SK-N-SH treated with all-trans-retinoic acid at 6 μM for 48 hours (cell line): Measurements from ENCODE around the gene UBE2V1.

Experiments used
- ATAC-seq: fragments of 200-7000 bp; cut with Tn5 transposase; 3 replicates; pipeline ENCODE4 v1.9.1; 2020; ENCODE audit warnings: mild to moderate bottlenecking, moderate library complexity
- ARNTL ChIP-seq: fragments of 450-650 bp; formaldehyde crosslinking; IDR thresholded peaks from 2 replicates; pipeline ENCODE4 v1.5.0; 2020; ENCODE audit warnings: low read depth, mild to moderate bottlenecking, moderate library complexity, borderline replicate concordance
- BACH2 ChIP-seq: fragments of 250-450 bp; sonication (Bioruptor Pico); IDR thresholded peaks from 2 replicates; pipeline ENCODE4 v1.9.0; 2021; ENCODE audit warnings: mild to moderate bottlenecking, borderline replicate concordance
- CSDC2 ChIP-seq: fragments of 250-450 bp; sonication (Bioruptor Pico); IDR thresholded peaks from 2 replicates; pipeline ENCODE4 v1.5.0; 2020; ENCODE audit warnings: mild to moderate bottlenecking, moderate library complexity
- ESRRG ChIP-seq: fragments of 250-450 bp; sonication (Bioruptor Pico); IDR thresholded peaks from 2 replicates; pipeline ENCODE4 v1.6.1; 2021; ENCODE audit warnings: mild to moderate bottlenecking
- GLIS3 ChIP-seq: fragments of 250-450 bp; sonication (Bioruptor Pico); IDR thresholded peaks from 2 replicates; pipeline ENCODE4 v1.5.0; 2020; ENCODE audit warnings: mild to moderate bottlenecking, moderate library complexity
- ISL1 ChIP-seq: fragments of 250-450 bp; sonication (Bioruptor Pico); IDR thresholded peaks from 2 replicates; pipeline ENCODE4 v2.1.2; 2022; ENCODE audit warnings: mild to moderate bottlenecking, moderate library complexity
- OSR1 ChIP-seq: fragments of 250-450 bp; sonication (Bioruptor Pico); IDR thresholded peaks from 2 replicates; pipeline ENCODE4 v1.8.0; 2022; ENCODE audit warnings: moderate library complexity, mild to moderate bottlenecking, inconsistent platforms
- PATZ1 ChIP-seq: fragments of 250-450 bp; sonication (Bioruptor Pico); IDR thresholded peaks from 2 replicates; pipeline ENCODE4 v1.8.0; 2020; ENCODE audit warnings: mild to moderate bottlenecking, moderate library complexity, borderline replicate concordance
- POU6F1 ChIP-seq: fragments of 250-450 bp; sonication (Bioruptor Pico); IDR thresholded peaks from 2 replicates; pipeline ENCODE4 v1.8.0; 2021; ENCODE audit warnings: low read depth, mild to moderate bottlenecking, moderate library complexity, borderline replicate concordance
- PPARA ChIP-seq: fragments of 250-450 bp; sonication (Bioruptor Pico); IDR thresholded peaks from 2 replicates; pipeline ENCODE4 v1.5.0; 2020; ENCODE audit warnings: mild to moderate bottlenecking, borderline replicate concordance
- RARB ChIP-seq: fragments of 250-450 bp; sonication (Bioruptor Pico); IDR thresholded peaks from 2 replicates; pipeline ENCODE4 v1.8.0; 2021; ENCODE audit warnings: mild to moderate bottlenecking, moderate library complexity
- SNAI2 ChIP-seq: fragments of 250-450 bp; sonication (Bioruptor Pico); IDR thresholded peaks from 2 replicates; pipeline ENCODE4 v1.5.0; 2020; ENCODE audit warnings: mild to moderate bottlenecking, moderate library complexity
- TCF4 ChIP-seq: fragments of 250-450 bp; sonication (Bioruptor Pico); IDR thresholded peaks from 2 replicates; pipeline ENCODE4 v1.8.0; 2021; ENCODE audit warnings: mild to moderate bottlenecking, moderate library complexity, borderline replicate concordance
- TOX ChIP-seq: fragments of 250-450 bp; sonication (Bioruptor Pico); IDR thresholded peaks from 2 replicates; pipeline ENCODE4 v1.8.0; 2021; ENCODE audit warnings: mild to moderate bottlenecking, moderate library complexity, borderline replicate concordance
- TSHZ2 ChIP-seq: fragments of 250-450 bp; sonication (Bioruptor Pico); IDR thresholded peaks from 2 replicates; pipeline ENCODE4 v1.5.0; 2020; ENCODE audit warnings: mild to moderate bottlenecking, moderate library complexity
- ZC3H10 ChIP-seq: fragments of 250-450 bp; sonication (Bioruptor Pico); IDR thresholded peaks from 2 replicates; pipeline ENCODE4 v1.5.1; 2021; ENCODE audit warnings: mild to moderate bottlenecking, moderate library complexity
- ZFP3 ChIP-seq: fragments of 250-450 bp; sonication (Bioruptor Pico); IDR thresholded peaks from 2 replicates; pipeline ENCODE4 v1.5.0; 2020; ENCODE audit warnings: mild to moderate bottlenecking, moderate library complexity
- ZFP30 ChIP-seq: fragments of 450-650 bp; formaldehyde crosslinking; IDR thresholded peaks from 2 replicates; pipeline ENCODE4 v1.5.0; 2022; ENCODE audit warnings: mild to moderate bottlenecking, moderate library complexity
- ZNF565 ChIP-seq: fragments of 450-650 bp; formaldehyde crosslinking; conservative IDR thresholded peaks from 2 replicates; pipeline ENCODE4 v1.5.0; 2020; ENCODE audit warnings: low read depth, mild to moderate bottlenecking, moderate library complexity
- ZNF70 ChIP-seq: fragments of 450-650 bp; formaldehyde crosslinking; IDR thresholded peaks from 2 replicates; pipeline ENCODE4 v1.5.0; 2020; ENCODE audit warnings: mild to moderate bottlenecking, moderate library complexity
- ZNF8 ChIP-seq: fragments of 450-650 bp; formaldehyde crosslinking; IDR thresholded peaks from 2 replicates; pipeline ENCODE4 v1.5.0; 2020; ENCODE audit warnings: mild to moderate bottlenecking, moderate library complexity
- TF ChIP-seq, protein P1 (sequence below): fragments of 250-450 bp; sonication (Bioruptor Pico); IDR thresholded peaks from 2 replicates; pipeline ENCODE4 v1.5.1; 2020; ENCODE audit warnings: low read depth, mild to moderate bottlenecking, moderate library complexity
- TF ChIP-seq, protein P2 (sequence below): fragments of 250-450 bp; sonication (Bioruptor Pico); IDR thresholded peaks from 2 replicates; pipeline ENCODE4 v1.5.1; 2021; ENCODE audit warnings: mild to moderate bottlenecking, moderate library complexity

Gene UBE2V1

DNA sequence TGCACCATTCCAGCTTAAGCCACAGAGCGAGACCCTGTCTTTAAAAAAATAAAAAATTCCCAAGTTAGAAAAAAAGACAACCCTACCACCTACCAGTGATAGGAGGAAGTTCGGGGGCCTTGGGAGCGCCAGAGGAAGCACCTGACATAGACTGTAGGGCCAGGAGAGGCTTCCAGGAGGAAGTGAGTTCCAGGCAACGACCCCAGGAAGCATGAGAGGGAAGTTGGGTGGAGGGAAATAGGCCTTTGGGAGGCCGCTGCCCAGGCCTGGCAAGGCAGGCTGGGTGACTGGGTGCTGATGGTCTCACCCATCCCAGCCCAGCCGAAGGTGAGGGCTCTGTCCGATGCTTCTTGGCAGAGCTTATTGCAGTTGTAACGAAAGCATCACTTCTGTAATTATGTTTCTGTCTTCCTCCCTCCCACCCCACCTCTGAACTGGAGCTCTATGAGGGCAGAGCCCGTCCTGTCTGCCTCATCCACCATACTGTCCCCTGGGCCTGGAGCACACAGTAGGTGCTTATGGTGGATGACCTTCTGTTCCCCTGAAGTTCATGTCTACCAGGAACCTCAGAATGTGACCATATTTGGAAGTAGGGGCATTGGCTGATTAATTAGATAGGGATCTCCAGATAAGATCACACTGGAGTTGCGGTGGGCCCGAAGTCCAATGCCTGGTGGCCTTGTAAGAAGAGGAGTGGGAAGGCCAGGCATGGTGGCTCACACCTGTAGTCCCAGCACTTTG lies 54.1 kb downstream of the UBE2V1 start:
- no peak for ATAC-seq
- TF ChIP-seq, protein P1, sequence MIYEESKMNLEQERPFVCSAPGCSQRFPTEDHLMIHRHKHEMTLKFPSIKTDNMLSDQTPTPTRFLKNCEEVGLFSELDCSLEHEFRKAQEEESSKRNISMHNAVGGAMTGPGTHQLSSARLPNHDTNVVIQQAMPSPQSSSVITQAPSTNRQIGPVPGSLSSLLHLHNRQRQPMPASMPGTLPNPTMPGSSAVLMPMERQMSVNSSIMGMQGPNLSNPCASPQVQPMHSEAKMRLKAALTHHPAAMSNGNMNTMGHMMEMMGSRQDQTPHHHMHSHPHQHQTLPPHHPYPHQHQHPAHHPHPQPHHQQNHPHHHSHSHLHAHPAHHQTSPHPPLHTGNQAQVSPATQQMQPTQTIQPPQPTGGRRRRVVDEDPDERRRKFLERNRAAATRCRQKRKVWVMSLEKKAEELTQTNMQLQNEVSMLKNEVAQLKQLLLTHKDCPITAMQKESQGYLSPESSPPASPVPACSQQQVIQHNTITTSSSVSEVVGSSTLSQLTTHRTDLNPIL (CRISPR knock-in tag), result no peak
- no peak for TF ChIP-seq ZFP3 (CRISPR knock-in tag)
- TF ChIP-seq PPARA, result no peak
- no peak for TF ChIP-seq CSDC2 (CRISPR knock-in tag)
- TF ChIP-seq RARB (CRISPR knock-in tag), result no peak
- TF ChIP-seq ZNF70, result no peak
- TF ChIP-seq OSR1, result no peak
- no peak for TF ChIP-seq ZNF565
- TF ChIP-seq, protein P2, sequence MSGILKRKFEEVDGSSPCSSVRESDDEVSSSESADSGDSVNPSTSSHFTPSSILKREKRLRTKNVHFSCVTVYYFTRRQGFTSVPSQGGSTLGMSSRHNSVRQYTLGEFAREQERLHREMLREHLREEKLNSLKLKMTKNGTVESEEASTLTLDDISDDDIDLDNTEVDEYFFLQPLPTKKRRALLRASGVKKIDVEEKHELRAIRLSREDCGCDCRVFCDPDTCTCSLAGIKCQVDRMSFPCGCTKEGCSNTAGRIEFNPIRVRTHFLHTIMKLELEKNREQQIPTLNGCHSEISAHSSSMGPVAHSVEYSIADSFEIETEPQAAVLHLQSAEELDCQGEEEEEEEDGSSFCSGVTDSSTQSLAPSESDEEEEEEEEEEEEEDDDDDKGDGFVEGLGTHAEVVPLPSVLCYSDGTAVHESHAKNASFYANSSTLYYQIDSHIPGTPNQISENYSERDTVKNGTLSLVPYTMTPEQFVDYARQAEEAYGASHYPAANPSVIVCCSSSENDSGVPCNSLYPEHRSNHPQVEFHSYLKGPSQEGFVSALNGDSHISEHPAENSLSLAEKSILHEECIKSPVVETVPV, result no peak

GRCh38 chr20:50057714-50058053 lies 55.3 kb downstream of the UBE2V1 start:
- TF ChIP-seq ZC3H10 (CRISPR knock-in tag) (no peak), TOX (CRISPR knock-in tag) (no peak), ARNTL (no peak), OSR1 (no peak), BACH2 (CRISPR knock-in tag) (no peak), RARB (CRISPR knock-in tag) (no peak), ZFP30 (CRISPR knock-in tag) (no peak), PPARA (no peak), GLIS3 (CRISPR knock-in tag) (no peak), CSDC2 (CRISPR knock-in tag) (no peak)
- TF ChIP-seq, all 23 proteins: peak for 0
- ATAC-seq, result no peak

- no peak for TF ChIP-seq PATZ1 (CRISPR knock-in tag)
- TF ChIP-seq ZFP30 (CRISPR knock-in tag), result no peak
- no peak for TF ChIP-seq BACH2 (CRISPR knock-in tag)
- no peak for TF ChIP-seq ISL1 (CRISPR knock-in tag)
- TF ChIP-seq POU6F1, result no peak
- no peak for TF ChIP-seq ZNF70
- no peak for TF ChIP-seq PPARA
- no peak for TF ChIP-seq TSHZ2
- TF ChIP-seq RARB (CRISPR knock-in tag), result no peak
- no peak for TF ChIP-seq ZNF8 (CRISPR knock-in tag)
- no peak for TF ChIP-seq ZNF565
- no peak for TF ChIP-seq ZC3H10 (CRISPR knock-in tag)
- no peak for TF ChIP-seq ARNTL
- TF ChIP-seq, protein P2, result no peak
- no peak for TF ChIP-seq TCF4 (CRISPR knock-in tag)
- no peak for TF ChIP-seq SNAI2 (CRISPR knock-in tag)
- no peak for TF ChIP-seq ESRRG (CRISPR knock-in tag)
- ATAC-seq, result no peak
Measured at GRCh38 chr20:50056951-50057713, 55.8 kb downstream of the UBE2V1 start.
